GM23338 (cell line): ENCODE measurements around the gene PROC. TPM values are rescaled to one million over a fixed set of nuclear protein-coding genes. Genes with fewer than 3 reads are reported as not detected.
"Not testable (repeated sequence)": the region's sequence is repeated elsewhere in the genome, so short reads cannot be mapped to it uniquely, and the experiment has no call there.

ENCODE experiments used
- ATAC-seq: fragments of 200-7000 bp; cut with Tn5 transposase; 3 replicates; pipeline ENCODE4 v1.9.1; 2020
- DNase-seq: peaks from one replicate; pipeline ENCODE4 v3.0.0-alpha.2; 2015; ENCODE audit warnings: low spot score
- H2AFZ ChIP-seq: fragments of 200-600 bp; sonication (generic); 2 replicates; pipeline ENCODE4 v1.8.0; 2016; ENCODE audit warnings: antibody characterized with exemption, mild to moderate bottlenecking, moderate library complexity
- H3F3A ChIP-seq: fragments of 200-600 bp; sonication (generic); replicated peaks from 2 replicates; pipeline ENCODE4 v1.8.0; 2017; ENCODE audit warnings: antibody characterized with exemption, mixed run types, low read depth
- H3K27ac ChIP-seq: fragments of 200-600 bp; sonication (generic); 2 replicates; pipeline ENCODE4 v1.6.1; 2016; ENCODE audit warnings: low read depth
- H3K27me3 ChIP-seq: fragments of 200-600 bp; sonication (generic); 2 replicates; pipeline ENCODE4 v1.8.0; 2016; ENCODE audit warnings: mild to moderate bottlenecking, mixed run types, moderate library complexity; ENCODE audit not compliant: insufficient read depth
- H3K36me3 ChIP-seq: fragments of 200-600 bp; sonication (generic); 2 replicates; pipeline ENCODE4 v1.8.0; 2016; ENCODE audit warnings: mild to moderate bottlenecking; ENCODE audit not compliant: insufficient read depth
- H3K4me1 ChIP-seq: fragments of 200-600 bp; sonication (generic); 2 replicates; pipeline ENCODE4 v1.8.0; 2016; ENCODE audit warnings: mild to moderate bottlenecking, moderate library complexity; ENCODE audit not compliant: insufficient read depth
- H3K4me2 ChIP-seq: fragments of 200-600 bp; sonication (generic); 2 replicates; pipeline ENCODE4 v1.7.1; 2017; ENCODE audit warnings: mixed run types
- H3K4me3 ChIP-seq: fragments of 200-600 bp; sonication (generic); 2 replicates; pipeline ENCODE4 v1.6.1; 2016; ENCODE audit warnings: mixed run types
- H3K79me2 ChIP-seq: fragments of 200-600 bp; sonication (generic); replicated peaks from 2 replicates; pipeline ENCODE4 v1.8.0; 2017; ENCODE audit warnings: mild to moderate bottlenecking; ENCODE audit not compliant: insufficient read depth
- H3K9me2 ChIP-seq: fragments of 200-600 bp; sonication (generic); 2 replicates; pipeline ENCODE4 v1.8.0; 2017; ENCODE audit not compliant: insufficient read depth
- H4K20me1 ChIP-seq: fragments of 200-600 bp; sonication (generic); replicated peaks from 2 replicates; pipeline ENCODE4 v1.8.0; 2017; ENCODE audit warnings: mild to moderate bottlenecking; ENCODE audit not compliant: insufficient read depth
- H3K27ac Mint-ChIP-seq: 2 replicates; pipeline ENCODE4 v1.8.0; 2020; ENCODE audit warnings: inconsistent platforms, mild to moderate bottlenecking, moderate library complexity, mixed read lengths
- H3K27me3 Mint-ChIP-seq: 3 replicates; pipeline ENCODE4 v1.8.0; 2022; ENCODE audit warnings: low read depth, mild to moderate bottlenecking, moderate library complexity, mixed read lengths, inconsistent platforms; ENCODE audit not compliant: insufficient read depth, poor library complexity
- H3K36me3 Mint-ChIP-seq: 3 replicates; pipeline ENCODE4 v1.8.0; 2021; ENCODE audit warnings: low read depth, mild to moderate bottlenecking, inconsistent platforms, moderate library complexity, mixed read lengths
- H3K4me1 Mint-ChIP-seq: 3 replicates; pipeline ENCODE4 v1.8.0; 2020; ENCODE audit warnings: mild to moderate bottlenecking, inconsistent platforms, mixed read lengths
- H3K4me3 Mint-ChIP-seq: 3 replicates; pipeline ENCODE4 v1.8.0; 2021; ENCODE audit warnings: moderate library complexity, mild to moderate bottlenecking, inconsistent platforms, mixed read lengths
- H3K9me3 Mint-ChIP-seq: 3 replicates; pipeline ENCODE4 v1.8.0; 2020; ENCODE audit warnings: moderate library complexity, mild to moderate bottlenecking, inconsistent platforms, mixed read lengths
- CREB1 ChIP-seq: fragments of 250-450 bp; sonication (Bioruptor Pico); IDR thresholded peaks from 2 replicates; pipeline ENCODE4 v1.5.0; 2020; ENCODE audit warnings: low read depth, mild to moderate bottlenecking, moderate library complexity
- POLR2AphosphoS5 ChIP-seq: IDR thresholded peaks from 2 replicates; pipeline ENCODE4 v1.6.1; 2016; ENCODE audit warnings: antibody characterized with exemption, low read depth
- STAT1 ChIP-seq: IDR thresholded peaks from one replicate; pipeline ENCODE4 v1.6.1; 2016; ENCODE audit warnings: antibody characterized with exemption; ENCODE audit not compliant: unreplicated experiment
- ZNF114 ChIP-seq: fragments of 250-450 bp; sonication (Bioruptor Pico); IDR thresholded peaks from 2 replicates; pipeline ENCODE4 v1.5.0; 2020; ENCODE audit warnings: mild to moderate bottlenecking, moderate library complexity
- ZNF331 ChIP-seq: fragments of 250-450 bp; sonication (Bioruptor Pico); IDR thresholded peaks from 2 replicates; pipeline ENCODE4 v1.5.0; 2020; ENCODE audit warnings: low read depth, mild to moderate bottlenecking, moderate library complexity
- polyA plus RNA-seq: library from polyadenylated mRNA; unstranded; fragments of >200 nt; fragmentation: Nextera tagmentation; extraction: Ambion mirVana; gene quantifications from 2 replicates; pipeline ENCODE4 v1.2.1, GENCODE V29; 2016
- total RNA-seq: library from RNA; depleted of rRNA; stranded (reverse); fragments of >200 nt; shearing (Covaris generic); gene quantifications from 2 replicates; pipeline ENCODE4 v1.2.3, GENCODE V29; 2014
- TF ChIP-seq, protein P1 (sequence below), 2 experiments: fragments of 200-600 bp in 1 of 2; sonication (generic) in 1 of 2; conservative IDR thresholded peaks; 2 replicates each; pipeline versions ENCODE4 v1.5.1 to v1.6.1; 2016 to 2017; ENCODE audit warnings: antibody characterized with exemption in 2 of 2, low read depth in 2 of 2, mild to moderate bottlenecking in 2 of 2, moderate library complexity in 1 of 2

PROC gene
- total and polyA plus RNA-seq, 2 experiments from 2014 or later, result 1.7 to 2.4 TPM

DNA sequence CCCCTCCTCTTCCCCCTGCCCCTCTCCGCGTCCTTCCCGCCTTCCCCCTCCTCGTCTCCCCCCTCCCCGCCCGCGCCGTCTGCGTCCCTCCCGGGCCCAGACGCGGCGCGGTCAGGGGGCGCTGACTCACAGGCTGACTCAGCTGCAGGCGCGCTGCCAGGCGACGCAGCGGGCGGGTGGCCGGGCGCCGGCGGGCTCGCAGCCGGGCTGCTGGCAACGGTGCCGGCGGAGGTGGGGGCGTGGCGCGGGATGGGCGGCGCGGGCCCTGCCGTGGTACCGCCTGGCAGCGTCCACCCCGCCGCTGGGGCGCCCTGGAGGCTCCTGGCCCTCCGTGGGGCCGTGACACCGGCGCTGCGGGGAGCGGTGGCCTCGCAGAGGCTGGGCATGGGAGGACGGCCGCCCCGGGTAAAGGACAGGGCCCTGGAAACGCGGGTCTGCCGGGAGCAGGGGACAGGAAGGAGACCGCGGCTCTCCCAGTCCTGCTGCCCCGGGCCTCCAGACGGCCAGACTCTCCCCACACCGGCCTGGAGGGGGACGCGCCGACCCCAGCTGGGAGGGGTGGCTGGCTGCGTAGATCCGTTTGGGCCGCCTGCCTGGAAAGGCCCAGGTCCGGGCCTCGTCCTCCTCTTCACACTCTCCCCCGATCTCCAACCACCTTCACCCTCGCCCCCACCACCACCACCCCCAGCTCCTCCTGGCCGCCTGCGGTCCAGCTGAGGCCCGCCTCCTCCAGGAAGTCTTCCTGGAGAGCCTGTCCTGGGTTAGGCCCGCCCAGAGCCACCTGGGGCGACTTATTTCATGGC, 10.0 kb upstream of the PROC start:
- DNase-seq, result peak; percentile 94
- Histone ChIP-seq H3K4me3 (peak overlapping the region; percentile 71), H3K4me1 (peaks cover 5% of the 10 kb centered on the region), H3F3A (peaks cover 4% of the 10 kb centered on the region; the same call in 1 of the 2 replicates), H3K4me2 (peak overlapping the region; percentile 66), H2AFZ (peak overlapping the region; percentile 87), H3K27ac (peak overlapping the region; percentile 29; the same call in 1 of the 2 replicates), H3K9me2 (no peaks in the 10 kb centered on the region), H3K79me2 (no peaks in the 10 kb centered on the region), H3K27me3 (no peaks in the 10 kb centered on the region), H3K36me3 (no peaks in the 10 kb centered on the region), H4K20me1 (no peaks in the 10 kb centered on the region)
- peak; percentile 83 for ATAC-seq
- 0 out of 2 replicates have a peak, but pooled peaks have one; percentile 18 for TF ChIP-seq POLR2AphosphoS5
- peak; percentile 42; the same call in 1 of the 2 replicates for TF ChIP-seq CREB1 (CRISPR knock-in tag)
- TF ChIP-seq ZNF114, result 0 out of 2 replicates have a peak, but pooled peaks have one; percentile 40
- TF ChIP-seq ZNF331 (CRISPR knock-in tag), result no peak
- TF ChIP-seq, protein P1, sequence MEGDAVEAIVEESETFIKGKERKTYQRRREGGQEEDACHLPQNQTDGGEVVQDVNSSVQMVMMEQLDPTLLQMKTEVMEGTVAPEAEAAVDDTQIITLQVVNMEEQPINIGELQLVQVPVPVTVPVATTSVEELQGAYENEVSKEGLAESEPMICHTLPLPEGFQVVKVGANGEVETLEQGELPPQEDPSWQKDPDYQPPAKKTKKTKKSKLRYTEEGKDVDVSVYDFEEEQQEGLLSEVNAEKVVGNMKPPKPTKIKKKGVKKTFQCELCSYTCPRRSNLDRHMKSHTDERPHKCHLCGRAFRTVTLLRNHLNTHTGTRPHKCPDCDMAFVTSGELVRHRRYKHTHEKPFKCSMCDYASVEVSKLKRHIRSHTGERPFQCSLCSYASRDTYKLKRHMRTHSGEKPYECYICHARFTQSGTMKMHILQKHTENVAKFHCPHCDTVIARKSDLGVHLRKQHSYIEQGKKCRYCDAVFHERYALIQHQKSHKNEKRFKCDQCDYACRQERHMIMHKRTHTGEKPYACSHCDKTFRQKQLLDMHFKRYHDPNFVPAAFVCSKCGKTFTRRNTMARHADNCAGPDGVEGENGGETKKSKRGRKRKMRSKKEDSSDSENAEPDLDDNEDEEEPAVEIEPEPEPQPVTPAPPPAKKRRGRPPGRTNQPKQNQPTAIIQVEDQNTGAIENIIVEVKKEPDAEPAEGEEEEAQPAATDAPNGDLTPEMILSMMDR (conservative IDR thresholded peaks at IDR 0.05; ENCODE audit: low read depth in 2 of 2), result no peak
- peaks cover 3% of the 10 kb centered on the region; the same call in 1 of the 3 replicates for H3K36me3 Mint-ChIP-seq
- H3K27ac Mint-ChIP-seq, result no peak overlapping the region
- peaks cover 16% of the 10 kb centered on the region for H3K4me1 Mint-ChIP-seq
- peak overlapping the region; percentile 77 for H3K4me3 Mint-ChIP-seq
- H3K9me3 Mint-ChIP-seq, result no peaks in the 10 kb centered on the region; the same call in 2 of the 3 replicates
- H3K27me3 Mint-ChIP-seq, result peaks cover 9% of the 10 kb centered on the region

DNA sequence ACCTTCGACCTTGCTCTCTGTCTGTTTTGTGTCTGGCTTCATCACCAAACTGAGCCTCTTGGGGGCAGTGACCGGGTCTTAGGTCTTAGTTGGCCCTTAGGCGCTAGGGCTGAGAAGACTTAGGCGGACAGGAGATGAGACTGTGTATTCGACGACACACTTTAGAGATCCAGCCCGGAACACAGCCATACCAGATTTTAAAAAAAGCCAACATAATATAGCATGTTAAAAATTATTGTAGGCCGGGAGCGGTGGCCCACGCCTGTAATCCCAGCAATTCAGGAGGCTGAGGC, 9.5 kb upstream of the PROC start:
- Mint-ChIP-seq H3K36me3 (peaks cover 7% of the 10 kb centered on the region; the same call in 1 of the 3 replicates), H3K4me3 (peak overlapping the region; percentile 77), H3K4me1 (peaks cover 13% of the 10 kb centered on the region), H3K9me3 (no peaks in the 10 kb centered on the region; the same call in 2 of the 3 replicates), H3K27ac (no peak overlapping the region), H3K27me3 (peaks cover 7% of the 10 kb centered on the region)
- no peak for DNase-seq
- H4K20me1 ChIP-seq, result no peaks in the 10 kb centered on the region
- peaks cover 5% of the 10 kb centered on the region for H3K4me1 ChIP-seq
- ATAC-seq, result no peak
- H3K4me3 ChIP-seq, result peak overlapping the region; percentile 71
- no peaks in the 10 kb centered on the region for H3K36me3 ChIP-seq
- H3F3A ChIP-seq, result peaks cover 4% of the 10 kb centered on the region; the same call in 1 of the 2 replicates
- TF ChIP-seq STAT1, result no peak
- TF ChIP-seq, protein P1 (conservative IDR thresholded peaks at IDR 0.05; ENCODE audit: low read depth in 2 of 2), result peak; percentile 21 to 28; a peak in 3 of 4 replicates
- H3K27me3 ChIP-seq, result no peaks in the 10 kb centered on the region
- H3K9me2 ChIP-seq, result no peaks in the 10 kb centered on the region
- H3K27ac ChIP-seq, result peak overlapping the region; percentile 29; the same call in 1 of the 2 replicates
- peak overlapping the region; percentile 87 for H2AFZ ChIP-seq
- peak overlapping the region; percentile 66 for H3K4me2 ChIP-seq
- no peaks in the 10 kb centered on the region for H3K79me2 ChIP-seq

DNA sequence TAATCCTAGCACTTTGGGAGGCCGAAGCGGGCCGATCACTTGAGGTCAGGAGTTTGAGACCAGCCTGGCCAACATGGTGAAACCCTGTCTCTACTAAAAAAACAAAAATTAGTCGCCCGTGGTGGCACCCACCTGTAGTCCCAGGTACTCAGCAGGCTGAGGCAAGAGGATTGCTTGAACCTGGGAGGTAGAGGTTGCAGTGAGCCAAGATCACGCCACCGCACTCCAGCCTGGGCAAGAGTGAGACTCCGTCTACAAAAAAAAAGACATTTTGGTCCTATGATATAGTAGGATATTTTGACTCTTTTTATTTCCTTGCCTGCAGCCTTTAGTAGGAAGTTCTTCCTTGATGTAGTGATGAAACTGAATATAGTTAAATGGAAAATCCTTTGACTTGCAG, 8.5 kb upstream of the PROC start:
- not testable (repeated sequence) for H3F3A ChIP-seq, H3K79me2 ChIP-seq, H3K4me1 ChIP-seq, ATAC-seq, H3K9me2 ChIP-seq, H3K27me3 ChIP-seq, H4K20me1 ChIP-seq, H3K4me2 ChIP-seq, H3K27ac ChIP-seq, H2AFZ ChIP-seq, H3K36me3 ChIP-seq, H3K4me3 Mint-ChIP-seq, H3K4me3 ChIP-seq, H3K27ac Mint-ChIP-seq, H3K36me3 Mint-ChIP-seq, H3K27me3 Mint-ChIP-seq, H3K9me3 Mint-ChIP-seq, DNase-seq
- H3K4me1 Mint-ChIP-seq, result peaks cover 12% of the 10 kb centered on the region
